GM21526 (cell line): ENCODE measurements around the gene ETS2.

Experiments
- ATAC-seq: cut with Tn5 transposase; IDR thresholded peaks from one replicate; pipeline ENCODE4 v1.9.1; 2021; ENCODE audit warnings: moderate library complexity; ENCODE audit not compliant: unreplicated experiment, low FRiP score

The ETS2 gene

DNA sequence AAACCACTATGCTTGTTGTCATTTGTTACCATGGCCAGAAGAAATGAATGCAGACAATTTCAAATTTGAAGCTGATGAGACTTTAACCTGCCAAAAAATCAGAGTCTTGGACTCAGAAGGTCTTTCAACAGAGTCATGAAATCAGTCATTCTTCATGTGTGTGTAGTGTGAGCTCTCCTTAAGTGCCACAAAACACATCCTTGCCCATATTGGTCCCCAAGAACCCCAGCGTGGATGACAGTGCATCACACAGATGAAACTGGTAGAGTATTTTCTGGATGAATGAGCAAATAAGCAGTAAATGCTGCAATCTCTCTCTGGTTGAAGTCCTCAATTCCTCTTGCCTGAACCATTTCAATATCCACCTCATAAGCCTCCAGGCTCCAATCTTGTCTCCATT lies 28.7 kb upstream of the ETS2 start:
- ATAC-seq = no peak

DNA sequence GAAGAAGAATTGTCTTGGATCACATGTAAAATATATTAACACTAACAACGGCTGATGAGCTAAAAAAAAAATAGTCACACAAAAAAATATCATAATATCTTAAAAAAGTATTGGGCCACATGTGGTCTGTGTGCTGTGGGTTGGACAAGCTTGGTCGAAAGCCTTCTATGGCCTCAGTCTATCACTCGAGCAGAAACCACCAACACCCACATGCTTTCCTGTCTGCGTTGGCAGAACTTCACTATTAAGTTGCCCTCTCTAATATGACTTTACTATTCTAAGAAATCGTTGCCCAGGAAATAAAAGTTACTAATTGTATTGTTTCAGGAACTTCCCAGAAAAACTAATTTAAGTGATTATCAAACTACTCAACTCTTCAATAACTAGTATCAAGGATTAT lies 28.2 kb upstream of the ETS2 start:
- no peak for ATAC-seq

DNA sequence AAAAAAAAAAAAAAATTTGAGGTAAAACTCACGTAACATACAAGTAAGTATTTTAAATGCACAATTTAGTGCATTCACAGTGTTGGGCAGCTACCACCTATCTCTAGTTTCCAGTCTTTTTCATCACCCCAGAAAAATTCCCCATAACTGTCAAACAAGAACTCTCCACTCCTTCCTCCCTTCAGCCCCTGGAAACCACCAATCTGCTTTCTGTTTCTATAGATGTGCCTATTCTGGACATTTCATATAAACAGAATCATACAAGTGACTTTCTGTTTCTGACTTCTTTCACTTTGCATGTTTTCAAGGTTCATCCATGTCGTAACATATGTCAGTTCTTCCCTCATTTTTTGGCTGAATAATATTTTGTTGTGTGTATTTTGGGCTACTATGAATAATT lies 24.9 kb upstream of the ETS2 start:
- no peak for ATAC-seq

DNA sequence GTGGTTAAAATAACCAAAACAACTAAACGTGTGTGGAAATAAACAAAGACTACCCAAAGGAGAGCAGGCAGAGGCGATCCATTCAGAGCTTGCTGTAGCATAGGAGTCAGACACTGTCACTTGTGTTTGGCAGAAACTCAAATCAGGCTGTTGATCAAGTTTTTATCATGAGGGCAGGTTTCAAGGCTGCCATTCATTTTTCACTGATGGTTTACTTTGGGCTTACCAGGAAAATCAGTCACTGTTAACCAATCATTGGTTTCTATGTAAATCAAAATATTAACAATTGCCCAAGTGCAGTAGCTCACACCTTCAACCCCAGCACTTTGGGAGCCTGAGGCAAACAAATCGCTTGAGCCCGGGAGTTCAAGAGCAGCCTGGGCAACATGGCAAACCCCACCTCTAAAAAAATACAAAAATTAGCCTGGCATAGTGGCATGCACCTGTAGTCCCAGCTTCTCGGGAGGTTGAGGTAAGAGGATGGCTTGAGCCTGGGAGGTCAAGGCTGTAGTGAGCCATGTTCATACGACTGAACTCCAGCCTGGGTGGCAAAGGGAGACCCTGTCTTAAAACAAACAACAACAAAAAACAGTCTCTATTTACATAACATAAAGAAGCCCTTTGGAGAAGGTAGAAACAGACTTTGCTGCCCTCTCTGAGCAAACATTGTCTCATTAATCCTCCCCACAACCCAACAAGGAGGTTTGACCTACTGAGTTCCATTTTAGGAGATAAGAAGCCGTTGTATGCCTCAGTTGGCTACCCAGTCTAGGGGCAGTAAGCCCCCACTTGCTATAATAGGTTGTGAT lies 21.1 kb upstream of the ETS2 start:
- no peak for ATAC-seq

DNA sequence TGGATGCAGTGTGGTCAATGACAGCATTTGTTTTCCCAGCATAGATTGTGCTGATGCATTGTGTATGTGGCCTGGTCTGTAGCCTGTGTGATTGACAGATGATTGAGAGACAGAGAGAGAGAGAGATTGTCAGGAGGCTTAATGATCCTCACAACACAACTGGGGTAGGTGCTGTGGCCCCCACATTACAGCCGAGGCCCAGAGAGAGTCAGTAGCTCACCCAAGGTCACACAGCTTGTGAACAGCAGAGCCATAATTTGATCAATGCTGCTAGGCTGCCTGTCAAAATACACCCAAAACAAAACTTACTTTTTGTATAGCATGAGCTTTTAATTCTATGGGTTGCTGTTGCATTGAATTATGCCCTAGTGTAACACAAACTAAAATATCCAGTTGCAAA lies 20.2 kb upstream of the ETS2 start:
- ATAC-seq = no peak

DNA sequence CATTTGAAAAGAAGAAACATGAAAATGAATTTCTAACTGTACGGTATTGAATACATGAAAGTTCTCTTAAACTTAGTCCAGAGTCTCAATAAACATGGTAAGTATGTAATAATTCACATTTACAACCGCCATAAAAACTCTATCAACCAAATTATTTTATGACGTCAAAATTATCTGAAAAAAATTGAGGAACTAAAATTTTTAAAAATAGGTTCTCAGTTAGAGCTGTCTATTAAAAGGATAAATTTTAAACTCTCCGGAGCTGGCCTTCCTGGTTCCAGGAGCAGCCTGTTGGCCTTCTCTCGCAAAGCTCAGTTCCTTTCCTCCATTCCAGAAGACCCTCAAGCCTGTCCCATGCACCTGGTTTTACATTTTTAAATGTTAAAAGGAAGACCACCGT lies 18.7 kb upstream of the ETS2 start:
- no peak for ATAC-seq

DNA sequence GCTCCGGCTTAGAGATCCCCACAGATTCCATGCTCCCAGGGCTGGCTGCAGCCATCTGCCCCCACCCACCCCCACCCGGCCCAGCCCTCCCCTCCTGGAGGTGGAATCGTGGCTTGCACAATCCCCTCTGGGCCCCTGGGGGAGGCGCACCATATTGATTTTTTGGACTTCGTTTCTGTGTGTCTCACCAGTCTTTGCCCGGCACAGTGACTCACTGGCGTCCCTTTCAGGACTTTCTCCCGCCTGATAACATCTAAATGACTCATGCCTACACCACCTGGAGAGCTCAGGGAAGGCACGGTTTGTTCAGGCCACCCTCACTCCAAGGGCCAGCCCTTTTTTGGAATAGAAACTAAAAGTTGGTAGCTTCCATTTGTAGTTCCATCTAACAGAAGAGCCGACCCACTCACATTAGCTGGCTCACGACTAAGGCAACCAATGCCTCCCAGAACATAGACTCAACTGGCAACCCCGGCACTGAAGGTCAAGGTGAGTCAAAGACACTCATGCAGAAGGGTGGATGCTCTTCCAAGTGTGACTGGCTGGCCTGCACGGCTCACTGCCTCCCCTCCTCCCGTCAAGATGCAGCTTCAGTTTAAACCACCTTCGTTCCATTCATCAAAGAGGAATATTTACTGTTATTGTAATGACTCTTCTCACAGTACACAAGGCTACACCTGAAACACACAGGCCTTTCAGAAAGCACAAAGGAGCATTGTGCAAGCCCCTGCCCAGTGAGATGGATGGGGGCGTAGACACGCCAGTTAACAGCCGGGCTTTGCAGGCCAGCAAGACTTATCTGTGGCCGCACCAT lies 18.1 kb upstream of the ETS2 start:
- ATAC-seq = no peak

- no peak for ATAC-seq
Measured at GRCh38 chr21:38788275-38788905, 17.3 kb upstream of the ETS2 start.

GRCh38 chr21:38789275-38789674 lies 16.5 kb upstream of the ETS2 start:
- no peak for ATAC-seq

GRCh38 chr21:38790059-38790458 lies 15.7 kb upstream of the ETS2 start:
- no peak for ATAC-seq

DNA sequence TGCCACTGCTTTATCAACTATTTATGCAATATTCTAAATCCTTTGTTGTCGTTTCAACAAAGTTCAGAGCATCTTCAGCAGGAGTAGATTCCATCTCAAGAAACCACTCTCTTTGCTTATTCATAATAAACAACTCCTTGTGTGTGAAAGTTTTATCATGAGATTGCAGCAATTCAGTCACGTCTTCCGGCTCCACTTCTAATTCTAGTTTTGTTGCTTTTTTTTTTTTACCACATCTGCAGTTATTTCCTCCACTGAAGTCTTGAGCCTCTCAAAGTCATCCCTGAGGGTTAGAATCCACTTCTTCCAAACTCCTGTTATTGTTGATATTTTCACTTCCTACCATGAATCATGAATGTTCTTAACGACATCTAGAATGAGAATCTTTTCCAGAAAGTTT lies 14.8 kb upstream of the ETS2 start:
- no peak for ATAC-seq

DNA sequence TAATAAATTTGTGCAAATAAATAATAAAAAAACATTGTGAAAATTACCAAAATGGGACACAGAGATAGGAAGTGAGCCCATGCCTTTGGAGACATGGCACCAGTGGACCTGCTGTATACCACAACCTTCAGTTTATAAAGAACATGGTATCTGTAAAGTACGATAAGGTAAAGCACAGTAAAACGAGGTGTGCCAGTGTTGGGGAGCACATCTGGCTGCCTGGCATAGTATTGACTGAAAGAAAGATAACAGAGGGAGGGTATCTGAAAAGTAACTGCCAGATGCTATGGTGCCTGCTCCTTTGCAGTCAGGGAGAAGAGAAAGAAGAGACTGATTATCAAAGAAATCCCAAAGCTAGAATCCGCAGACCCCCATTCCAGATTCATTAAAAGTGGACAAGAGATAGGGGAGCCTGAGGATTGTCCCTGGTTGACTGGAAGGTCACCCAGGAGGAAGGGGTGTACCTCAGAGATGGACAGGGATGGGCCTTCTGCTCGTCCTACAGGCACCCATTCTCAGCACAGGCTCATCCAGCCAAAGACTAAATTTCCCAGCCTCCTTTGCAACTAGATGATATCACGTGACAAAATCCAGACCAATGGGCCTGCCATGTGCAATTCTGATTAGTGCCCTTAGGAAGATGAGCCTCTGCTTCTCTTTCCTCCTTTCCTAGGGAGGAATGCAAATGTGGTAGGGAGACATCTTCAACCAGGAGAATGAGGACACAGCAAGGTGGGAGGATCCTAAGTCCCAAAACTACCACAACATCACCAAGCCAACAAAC lies 12.9 kb upstream of the ETS2 start:
- no peak for ATAC-seq

DNA sequence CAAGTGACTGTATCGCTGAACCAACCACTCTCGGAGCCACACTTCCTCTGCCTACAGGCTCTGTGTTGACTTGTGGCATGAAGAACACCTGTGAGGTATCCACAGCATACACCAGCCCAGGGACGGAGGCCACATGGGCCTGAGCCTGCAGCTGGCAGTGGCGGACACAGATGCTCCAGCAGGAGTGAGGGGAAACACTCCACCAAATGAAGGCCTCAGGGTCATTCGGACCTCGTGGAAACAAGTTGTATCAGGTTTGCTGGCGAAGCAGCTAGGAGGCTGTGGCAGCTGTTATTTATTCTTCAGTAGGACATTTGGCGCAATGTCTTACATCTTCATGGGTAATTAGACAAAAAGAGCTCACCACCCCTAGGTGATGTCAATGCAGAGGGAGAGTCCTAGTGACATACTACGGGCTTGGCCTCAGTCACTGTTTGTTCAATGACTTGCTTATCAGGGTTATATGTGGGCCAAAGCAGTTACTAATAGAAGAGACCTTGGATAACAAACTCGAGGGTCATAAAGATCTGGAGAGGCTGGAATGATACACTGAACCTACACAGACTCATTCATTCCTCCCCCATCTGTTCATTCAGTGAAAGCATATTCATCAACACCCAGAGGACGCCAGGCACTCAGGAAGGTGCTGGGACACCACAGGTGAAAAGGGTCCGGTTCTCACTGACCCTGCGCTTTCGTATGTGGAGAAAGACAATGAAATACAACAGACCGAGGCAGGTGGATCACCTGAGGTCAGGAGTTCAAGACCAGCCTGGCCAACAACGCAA lies 11.6 kb upstream of the ETS2 start:
- ATAC-seq = no peak

GRCh38 chr21:38794978-38795377 lies 10.8 kb upstream of the ETS2 start:
- no peak for ATAC-seq

- no peak for ATAC-seq
Measured at GRCh38 chr21:38795475-38795874, 10.3 kb upstream of the ETS2 start.

- ATAC-seq = no peak
Measured at GRCh38 chr21:38796424-38796823, 9.3 kb upstream of the ETS2 start.

DNA sequence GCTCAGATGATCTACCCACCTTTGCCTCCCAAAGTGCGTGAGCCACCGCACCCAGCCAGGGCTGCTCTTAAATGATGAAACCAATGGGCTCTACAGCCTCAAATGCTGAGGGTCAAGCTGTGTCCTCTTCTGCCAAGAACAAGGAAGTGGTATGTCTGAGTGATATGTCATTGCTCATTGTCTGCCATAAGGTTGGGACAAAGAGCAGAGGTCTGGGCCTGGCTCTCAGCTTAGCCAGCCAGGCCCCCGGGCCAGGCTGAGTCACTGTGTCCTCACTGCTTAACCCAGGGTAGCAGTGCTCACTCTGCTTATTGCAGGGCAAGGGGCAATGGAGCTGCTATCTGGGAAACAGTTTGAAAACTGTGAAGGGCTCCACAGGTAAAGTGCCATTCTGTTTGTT lies 8.3 kb upstream of the ETS2 start:
- no peak for ATAC-seq

DNA sequence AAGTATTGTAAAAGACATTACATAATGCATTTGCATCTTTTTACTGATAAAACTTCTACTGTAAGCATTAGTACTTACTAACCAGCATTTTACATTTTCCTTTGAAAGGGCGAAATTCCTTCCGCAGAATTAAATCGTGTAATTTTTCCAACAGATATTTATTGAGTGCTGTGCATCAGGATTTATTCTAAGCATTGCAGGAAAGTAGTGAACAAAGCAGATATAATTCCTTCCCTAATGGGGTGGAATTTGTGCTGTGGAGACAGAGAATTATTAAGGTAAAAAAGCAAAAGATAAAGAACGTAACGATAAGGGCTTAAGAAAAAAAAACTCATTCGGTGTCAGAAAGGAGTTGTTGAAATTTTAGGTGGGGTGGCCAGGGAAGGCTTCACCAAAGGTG lies 7.6 kb upstream of the ETS2 start:
- ATAC-seq = no peak

DNA sequence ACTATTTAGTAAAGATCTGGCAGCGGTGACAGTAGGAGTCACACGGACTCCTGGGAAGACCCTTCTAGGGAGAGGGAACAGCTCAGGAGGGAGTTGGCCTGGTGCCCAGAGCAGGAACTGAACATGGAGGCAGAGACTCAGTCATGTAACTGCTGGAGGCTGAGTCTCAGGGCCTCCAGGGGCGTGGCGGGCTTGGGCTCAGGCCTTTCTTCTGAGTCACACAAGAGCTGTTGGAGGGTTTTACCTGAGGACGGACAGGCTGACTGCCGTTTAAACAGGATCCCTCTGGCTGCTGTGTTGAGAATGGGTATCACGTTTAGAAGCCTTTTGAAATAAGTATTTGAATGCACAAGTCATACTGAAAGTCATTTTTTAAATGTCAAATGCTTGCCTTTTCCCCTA lies 7.2 kb upstream of the ETS2 start:
- ATAC-seq = no peak
